Stomach smooth muscle (tissue), 2 donors: Measurements from ENCODE around the gene CDV3.

Experiments used
- H3K27ac ChIP-seq: one replicate; pipeline ENCODE4 v1.7.0; 2013; ENCODE audit warnings: mild to moderate bottlenecking, low read length, inconsistent platforms
- H3K27me3 ChIP-seq, 2 donors: one replicate each; pipeline ENCODE4 v1.7.0; 2013; ENCODE audit warnings: low read length in 2 of 2; ENCODE audit not compliant: insufficient read depth in 2 of 2, control insufficient read depth in 1 of 2
- H3K36me3 ChIP-seq, 2 donors: one replicate each; pipeline ENCODE4 v1.7.0; 2013; ENCODE audit warnings: low read length in 2 of 2; ENCODE audit not compliant: control insufficient read depth in 2 of 2, insufficient read depth in 2 of 2
- H3K4me1 ChIP-seq: one replicate; pipeline ENCODE4 v1.7.0; 2013; ENCODE audit warnings: low read length; ENCODE audit not compliant: control insufficient read depth, insufficient read depth
- H3K4me3 ChIP-seq, 2 donors: one replicate each; pipeline ENCODE4 v1.7.0; 2013; ENCODE audit warnings: low read length in 2 of 2
- H3K9ac ChIP-seq, 2 donors: one replicate each; pipeline ENCODE4 v1.7.0; 2013; ENCODE audit warnings: low read length in 2 of 2, mild to moderate bottlenecking in 1 of 2
- H3K9me3 ChIP-seq, 2 donors: one replicate each; pipeline ENCODE4 v1.7.0; 2013; ENCODE audit warnings: low read length in 2 of 2; ENCODE audit not compliant: control insufficient read depth in 2 of 2
- donor health status: healthy.
- donor health status: Pancreatic carcinoma.

CDV3 gene

GRCh38 chr3:133568294-133569014 lies 5.0 kb upstream of the CDV3 start:
- Histone ChIP-seq H3K27me3 (no peaks in the 10 kb centered on the region), H3K27ac (no peak overlapping the region), H3K4me3 (no peak overlapping the region), H3K36me3 (no peaks in the 10 kb centered on the region), H3K9ac (no peak overlapping the region), H3K4me1 (peaks cover 9% of the 10 kb centered on the region), H3K9me3 (no peaks in the 10 kb centered on the region)

DNA sequence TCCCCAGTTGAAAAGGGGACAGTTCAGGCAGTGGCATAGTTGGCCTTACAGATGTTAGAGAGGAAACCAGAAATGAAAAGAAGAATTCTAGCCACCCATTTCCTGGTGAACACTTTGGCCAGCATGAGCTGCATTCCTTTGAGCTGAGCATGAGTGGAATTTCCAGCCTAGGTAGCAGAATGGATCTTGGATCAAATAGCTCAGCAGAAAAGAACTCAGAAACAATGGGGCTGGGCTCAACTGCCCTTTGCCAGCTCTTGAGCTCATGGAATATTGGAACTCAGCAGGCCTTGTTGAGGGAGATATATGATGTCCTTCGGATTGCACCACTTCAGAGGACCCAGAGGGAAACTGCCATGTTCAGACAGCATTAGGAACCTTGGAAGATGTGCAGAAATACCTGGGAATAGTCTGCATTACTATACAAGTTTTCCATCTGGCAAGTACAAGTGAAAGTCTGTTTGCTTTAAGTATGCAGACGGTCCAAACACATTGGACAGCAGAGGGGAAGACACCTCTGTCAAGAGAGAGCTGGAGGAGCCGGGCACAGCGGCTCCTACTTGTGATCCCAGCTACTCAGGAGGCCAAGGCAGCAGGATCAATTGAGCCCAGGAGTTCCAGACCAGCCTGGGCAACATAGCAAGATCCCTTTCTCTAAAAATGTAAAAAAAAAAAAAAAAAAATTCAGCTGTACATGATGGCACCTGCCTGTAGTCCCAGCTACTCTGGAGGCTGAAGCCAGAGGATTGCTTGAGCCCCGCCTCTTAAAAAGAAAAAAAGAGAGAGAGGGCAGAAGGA lies 3.1 kb upstream of the CDV3 start:
- Histone ChIP-seq H3K4me3 (no peak overlapping the region), H3K27ac (peak overlapping the region; percentile 25), H3K9ac (no peak overlapping the region), H3K4me1 (peaks cover 9% of the 10 kb centered on the region), H3K9me3 (no peaks in the 10 kb centered on the region), H3K27me3 (no peaks in the 10 kb centered on the region), H3K36me3 (no peaks in the 10 kb centered on the region)

- H3K4me1 ChIP-seq = peaks cover 15% of the 10 kb centered on the region
- H3K9me3 ChIP-seq = no peaks in the 10 kb centered on the region
- no peak overlapping the region for H3K9ac ChIP-seq
- H3K27me3 ChIP-seq = no peaks in the 10 kb centered on the region
- H3K4me3 ChIP-seq = no peak overlapping the region
- peaks cover 0 to 3% of the 10 kb centered on the region in 2 donors for H3K36me3 ChIP-seq
- H3K27ac ChIP-seq = peak overlapping the region; percentile 25
These were observed 2.6 kb upstream of the CDV3 start for GRCh38 chr3:133570937-133571320.

DNA sequence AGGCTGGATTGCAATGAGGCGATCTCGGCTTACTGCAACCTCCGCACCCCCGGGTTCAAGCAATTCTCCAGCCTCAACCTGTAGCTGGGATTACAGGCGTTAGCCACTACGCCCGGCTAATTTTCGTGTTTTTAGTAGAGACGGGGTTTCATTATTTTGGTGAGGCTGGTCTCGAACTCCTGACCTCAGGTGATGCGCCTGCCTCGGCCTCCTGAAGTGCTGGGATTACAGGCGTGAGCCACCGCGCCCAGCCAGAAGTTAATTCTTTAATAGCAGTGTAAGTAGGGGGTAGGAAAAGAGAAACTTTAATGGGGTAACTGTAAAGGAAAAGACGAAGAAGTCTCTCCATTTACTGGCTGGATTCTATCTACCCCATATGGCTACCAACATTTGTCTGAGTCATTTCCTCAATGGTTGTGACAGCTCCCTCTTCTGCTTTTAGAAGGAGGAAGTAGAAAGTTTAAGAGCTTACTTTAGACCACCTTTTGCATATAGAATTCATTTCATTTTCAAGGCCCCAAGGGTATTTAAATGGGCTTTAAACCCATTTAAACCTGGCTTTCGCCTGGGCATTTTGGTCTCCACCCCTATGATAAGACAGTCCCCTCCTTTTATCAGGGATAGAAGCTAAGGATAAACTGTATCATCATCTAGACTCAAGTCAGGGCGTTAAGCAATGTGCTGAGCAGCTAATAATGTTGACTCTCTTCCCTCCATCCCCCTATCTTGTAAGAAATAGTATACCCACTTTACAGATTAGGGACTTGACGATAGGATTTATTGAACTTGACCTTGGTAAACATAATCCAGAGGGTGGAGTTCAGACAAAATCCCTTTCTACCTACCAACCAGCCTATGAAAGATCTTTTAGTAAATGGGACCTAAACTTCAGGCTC lies 1.1 kb upstream of the CDV3 start:
- H3K4me1 ChIP-seq = peaks cover 19% of the 10 kb centered on the region
- H3K27ac ChIP-seq = peak overlapping the region; percentile 91
- no peaks in the 10 kb centered on the region for H3K27me3 ChIP-seq
- H3K36me3 ChIP-seq = peaks cover 0 to 5% of the 10 kb centered on the region in 2 donors
- H3K9ac ChIP-seq = peak overlapping the region; percentile 83 to 94
- H3K9me3 ChIP-seq = no peaks in the 10 kb centered on the region
- H3K4me3 ChIP-seq = peak overlapping the region; percentile 69 to 72

DNA sequence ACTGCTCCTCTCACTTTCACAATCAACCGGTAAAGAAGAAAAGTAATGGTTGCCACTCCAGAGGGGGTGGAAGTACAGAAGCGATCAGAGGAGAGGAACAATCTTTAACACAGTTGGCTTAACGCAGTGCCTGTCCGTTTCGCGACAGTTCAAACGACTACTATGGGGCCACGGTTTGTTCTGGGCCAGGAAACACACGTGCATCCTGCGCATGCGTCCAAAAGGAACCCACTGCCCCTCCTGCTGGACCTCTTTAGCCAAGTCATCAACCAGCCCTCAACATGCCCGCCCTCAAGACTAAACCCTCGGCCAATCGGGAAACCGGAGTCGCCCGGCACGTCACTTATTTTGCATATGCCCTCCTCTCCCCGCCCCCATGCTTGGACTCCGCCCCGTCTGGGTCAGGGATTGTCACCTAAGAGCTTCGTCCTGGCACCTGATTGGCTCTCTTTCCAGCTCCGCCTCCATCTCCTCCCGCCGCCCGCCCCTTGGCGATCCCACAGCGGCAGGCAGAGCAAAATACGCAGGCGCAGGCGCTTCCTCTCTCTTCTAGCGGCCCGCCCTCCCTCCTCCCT lies 345 bp upstream of the CDV3 start:
- Histone ChIP-seq H3K4me1 (peaks cover 19% of the 10 kb centered on the region), H3K27ac (peak overlapping the region; percentile 91), H3K27me3 (no peaks in the 10 kb centered on the region), H3K9ac (peak overlapping the region; percentile 83 to 94), H3K4me3 (peak overlapping the region; percentile 69 to 83), H3K9me3 (no peaks in the 10 kb centered on the region), H3K36me3 (peaks cover 5% of the 10 kb centered on the region in 2 donors)

GRCh38 chr3:133574260-133574881 lies 885 bp downstream of the CDV3 start:
- Histone ChIP-seq H3K4me1 (peaks cover 19% of the 10 kb centered on the region), H3K9ac (peak overlapping the region; percentile 89 to 95), H3K4me3 (peak overlapping the region; percentile 83 to 99), H3K36me3 (peaks cover 5 to 8% of the 10 kb centered on the region in 2 donors), H3K27ac (peak overlapping the region; percentile 78), H3K27me3 (no peaks in the 10 kb centered on the region), H3K9me3 (no peaks in the 10 kb centered on the region)

- no peaks in the 10 kb centered on the region for H3K27me3 ChIP-seq
- peak overlapping the region; percentile 78 for H3K27ac ChIP-seq
- peaks cover 18% of the 10 kb centered on the region for H3K4me1 ChIP-seq
- H3K4me3 ChIP-seq = peak overlapping the region; percentile 83 to 99
- H3K36me3 ChIP-seq = peaks cover 5 to 8% of the 10 kb centered on the region in 2 donors
- peak overlapping the region; percentile 89 to 95 for H3K9ac ChIP-seq
- H3K9me3 ChIP-seq = no peaks in the 10 kb centered on the region
These were observed 1.6 kb downstream of the CDV3 start for GRCh38 chr3:133575086-133575485.

DNA sequence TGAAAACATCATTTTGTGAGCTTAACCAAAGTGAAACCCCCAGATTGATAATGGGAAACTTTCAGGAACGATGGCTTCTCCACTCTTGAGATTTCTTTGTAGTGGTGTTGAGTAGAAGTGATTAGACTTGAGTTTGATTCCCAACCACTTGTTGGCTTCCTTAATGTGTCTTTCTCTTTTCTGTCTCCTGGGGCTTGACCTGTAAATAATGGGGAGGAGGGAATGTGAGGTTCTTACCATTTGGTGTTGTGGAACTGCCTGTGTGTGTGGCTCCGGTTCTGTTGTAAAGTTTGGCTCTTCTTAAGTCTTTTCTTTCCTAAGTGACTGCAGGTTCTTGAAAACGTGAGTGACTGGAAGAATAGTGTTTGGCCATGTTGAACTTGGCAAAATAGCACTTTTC lies 2.7 kb downstream of the CDV3 start:
- Histone ChIP-seq H3K27ac (no peak overlapping the region), H3K27me3 (no peaks in the 10 kb centered on the region), H3K9ac (peak overlapping the region; percentile 3 to 31), H3K4me1 (peaks cover 15% of the 10 kb centered on the region), H3K36me3 (peaks cover 6 to 8% of the 10 kb centered on the region in 2 donors), H3K4me3 (peak overlapping the region; percentile 40 to 99), H3K9me3 (no peaks in the 10 kb centered on the region)

DNA sequence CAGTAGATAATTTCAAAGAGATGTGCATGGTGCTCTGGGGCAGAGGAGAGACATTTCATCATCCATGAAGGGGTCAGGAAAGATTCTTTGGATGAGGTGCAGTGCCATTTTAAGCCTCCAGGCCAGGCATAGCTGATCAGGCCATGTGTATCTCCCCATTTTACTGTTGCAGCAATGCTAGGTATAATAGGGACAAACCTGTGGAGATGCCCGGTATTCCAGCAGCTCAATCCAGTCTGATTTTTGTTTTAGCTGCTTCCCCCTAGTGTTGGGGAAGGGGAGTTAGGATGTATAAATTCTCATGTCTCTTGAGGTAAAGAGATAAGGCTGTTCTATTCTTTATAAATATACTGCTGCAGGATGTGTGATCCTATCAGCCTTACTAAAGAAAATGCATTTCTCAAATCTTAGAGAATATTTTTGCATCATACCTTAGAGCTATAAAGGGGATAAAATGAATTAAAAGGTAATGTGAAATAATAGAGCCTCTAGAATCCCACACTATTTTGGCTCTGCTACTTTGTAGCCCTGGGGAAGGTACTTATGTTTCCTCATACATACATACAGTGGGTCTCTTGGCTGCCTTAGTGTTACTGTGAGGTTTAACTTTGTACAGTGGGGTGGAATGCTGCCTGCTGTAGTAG lies 5.2 kb downstream of the CDV3 start:
- H3K9me3 ChIP-seq = no peaks in the 10 kb centered on the region
- H3K9ac ChIP-seq = no peak overlapping the region
- no peak overlapping the region for H3K4me3 ChIP-seq
- no peaks in the 10 kb centered on the region for H3K27me3 ChIP-seq
- peaks cover 10% of the 10 kb centered on the region for H3K4me1 ChIP-seq
- H3K27ac ChIP-seq = no peak overlapping the region
- peaks cover 11 to 12% of the 10 kb centered on the region in 2 donors for H3K36me3 ChIP-seq
